GM21423 (cell line): ENCODE results near the gene ADGRD2.

ENCODE experiments used
- ATAC-seq: cut with Tn5 transposase; IDR thresholded peaks from one replicate; pipeline ENCODE4 v1.9.1; 2021; ENCODE audit warnings: mild to moderate bottlenecking, moderate library complexity; ENCODE audit not compliant: unreplicated experiment

Gene ADGRD2

GRCh38 chr9:124477648-124478285, 27.5 kb downstream of the ADGRD2 start:
- no peak for ATAC-seq

DNA sequence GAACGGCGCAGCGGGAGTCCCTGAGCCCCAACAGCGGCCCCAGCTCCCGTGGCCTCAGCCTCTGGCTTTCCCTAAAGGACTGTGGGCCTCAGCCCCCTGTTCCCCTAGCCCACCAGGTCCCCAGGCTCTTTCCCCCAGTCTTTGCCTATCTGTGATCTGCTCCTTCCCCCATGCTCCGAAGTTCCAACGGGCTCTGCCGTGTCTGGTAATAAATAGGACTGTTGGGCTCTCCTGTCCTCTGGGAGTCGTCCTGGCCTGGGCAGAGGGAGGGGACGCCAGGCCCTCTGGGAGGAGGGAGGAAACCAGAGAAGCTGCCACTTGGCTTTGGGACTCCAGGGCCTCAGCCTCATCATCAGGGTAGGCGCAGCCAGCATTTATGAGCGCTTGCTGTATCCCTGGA, 28.1 kb downstream of the ADGRD2 start:
- ATAC-seq, result no peak

DNA sequence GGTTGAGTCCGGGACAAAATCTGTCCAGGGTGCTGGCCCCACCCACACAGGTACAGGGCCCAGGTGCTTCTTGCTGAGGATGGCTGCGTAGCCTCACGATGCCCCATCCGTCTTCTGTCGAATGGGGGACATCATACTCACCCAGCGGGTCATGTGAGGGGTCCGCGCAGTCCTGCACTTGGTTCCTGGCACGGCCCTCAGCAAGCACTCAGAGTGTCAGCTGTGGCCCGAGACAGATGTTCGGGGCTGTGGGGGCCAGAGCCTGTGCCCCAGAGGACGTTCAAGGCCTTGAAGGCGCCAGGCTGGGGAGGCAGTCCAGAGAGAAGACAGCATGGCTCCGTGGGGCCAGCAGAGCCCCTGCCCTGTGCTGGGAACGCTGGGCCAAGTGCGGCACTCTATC, 29.1 kb downstream of the ADGRD2 start:
- no peak for ATAC-seq

- ATAC-seq, result no peak
Measured at GRCh38 chr9:124479947-124480620, 29.8 kb downstream of the ADGRD2 start.

- ATAC-seq, result no peak
Measured at GRCh38 chr9:124480621-124480981, 30.4 kb downstream of the ADGRD2 start.

- ATAC-seq, result no peak
Measured at GRCh38 chr9:124481115-124481514, 30.9 kb downstream of the ADGRD2 start.

DNA sequence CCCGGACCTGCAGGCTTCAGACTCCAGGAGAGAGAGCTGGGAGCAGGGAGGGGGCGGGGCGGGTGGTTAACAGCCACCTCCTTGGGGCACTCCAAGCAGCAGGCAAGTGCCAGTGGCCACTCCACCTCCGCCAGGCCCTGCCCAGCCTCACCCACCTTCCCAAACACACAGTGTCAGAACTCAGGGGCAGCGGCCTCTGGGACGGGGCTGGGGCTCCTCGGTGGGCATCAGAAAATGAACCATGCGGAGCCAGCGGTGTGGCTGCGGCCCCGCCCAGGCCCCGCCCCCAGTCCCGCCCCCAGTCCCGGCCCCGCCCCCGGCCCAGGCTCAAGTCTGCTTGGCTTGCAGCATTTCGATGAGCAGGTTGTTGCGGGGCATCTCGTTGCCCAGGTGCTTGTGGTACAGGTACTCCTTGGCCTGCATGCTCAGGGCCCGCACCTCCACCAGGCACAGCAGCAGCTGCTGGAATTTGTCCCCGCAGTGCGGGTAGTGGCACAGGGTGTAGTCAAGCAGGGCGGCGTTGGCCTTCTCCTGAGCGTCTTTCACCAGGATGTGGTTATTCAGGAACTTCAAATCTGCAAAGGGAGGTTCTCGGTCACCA, 32.3 kb downstream of the ADGRD2 start:
- ATAC-seq, result no peak

GRCh38 chr9:124483481-124483880, 33.2 kb downstream of the ADGRD2 start:
- no peak for ATAC-seq

GRCh38 chr9:124485201-124485600, 35.0 kb downstream of the ADGRD2 start:
- no peak for ATAC-seq

DNA sequence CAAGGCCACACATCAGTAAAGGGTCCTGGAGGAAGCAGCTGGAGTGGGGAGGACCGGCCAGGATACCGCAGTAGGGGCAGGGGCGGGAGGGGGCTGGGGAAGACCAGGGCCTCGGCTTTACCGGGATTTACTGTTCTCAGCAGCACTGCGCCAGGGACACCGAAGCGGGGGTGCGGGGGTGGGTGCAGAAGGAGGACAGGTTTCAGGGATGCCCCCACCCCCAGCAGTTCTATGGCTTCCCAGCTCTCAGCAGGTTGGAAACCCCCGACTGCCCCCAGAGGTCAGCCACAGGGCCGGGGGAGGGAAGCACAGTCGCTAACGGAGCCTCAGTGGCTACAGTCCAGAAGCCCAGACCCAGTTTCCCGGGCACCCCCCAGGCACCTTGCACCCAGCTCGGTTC, 35.7 kb downstream of the ADGRD2 start:
- ATAC-seq, result no peak

- no peak for ATAC-seq
Measured at GRCh38 chr9:124486778-124487259, 36.6 kb downstream of the ADGRD2 start.

DNA sequence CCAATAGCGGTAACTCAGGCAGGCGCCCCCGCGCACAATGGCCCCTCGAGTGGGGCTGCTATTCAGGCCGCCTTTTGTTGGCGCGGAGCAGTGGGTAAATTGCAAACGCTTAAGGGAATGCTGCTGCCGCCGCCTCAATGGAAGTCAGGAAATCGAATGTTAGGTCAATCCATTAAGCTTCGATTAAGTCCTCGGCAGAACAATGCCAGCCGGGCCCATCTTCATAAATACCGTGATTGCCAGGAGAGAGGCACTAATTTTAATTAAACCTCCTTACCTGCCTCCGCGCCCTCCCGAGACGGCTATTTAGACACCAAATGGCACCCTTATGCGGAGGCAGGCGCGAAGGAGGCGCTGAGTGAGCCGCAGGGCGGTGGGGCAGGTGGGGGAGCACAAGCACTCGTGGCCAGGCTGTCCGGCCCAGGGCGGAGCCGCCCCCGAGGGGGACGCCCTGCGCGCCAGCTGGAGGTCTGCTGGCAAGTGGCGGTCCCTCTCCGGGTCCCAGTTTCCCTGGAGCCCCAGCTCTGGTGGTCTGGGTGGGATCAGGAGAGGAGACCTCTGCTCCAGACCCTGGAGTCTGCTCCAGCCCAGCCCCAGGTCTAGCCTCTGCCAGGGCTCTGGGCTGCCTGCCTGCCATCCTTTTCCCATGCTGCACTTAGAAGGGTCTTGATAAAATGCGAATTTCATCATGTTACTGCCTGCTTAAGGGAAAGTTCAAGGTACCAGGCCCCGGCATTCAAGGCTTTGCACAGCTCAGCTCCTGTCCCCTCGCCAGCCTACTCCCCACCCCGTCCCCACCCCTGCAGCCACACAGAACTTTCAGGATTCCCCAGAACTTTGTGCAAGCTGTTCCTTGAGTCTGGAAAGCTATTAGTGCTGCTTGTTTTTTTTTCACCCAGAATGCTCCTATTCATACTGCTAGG, 37.3 kb downstream of the ADGRD2 start:
- ATAC-seq, result no peak

DNA sequence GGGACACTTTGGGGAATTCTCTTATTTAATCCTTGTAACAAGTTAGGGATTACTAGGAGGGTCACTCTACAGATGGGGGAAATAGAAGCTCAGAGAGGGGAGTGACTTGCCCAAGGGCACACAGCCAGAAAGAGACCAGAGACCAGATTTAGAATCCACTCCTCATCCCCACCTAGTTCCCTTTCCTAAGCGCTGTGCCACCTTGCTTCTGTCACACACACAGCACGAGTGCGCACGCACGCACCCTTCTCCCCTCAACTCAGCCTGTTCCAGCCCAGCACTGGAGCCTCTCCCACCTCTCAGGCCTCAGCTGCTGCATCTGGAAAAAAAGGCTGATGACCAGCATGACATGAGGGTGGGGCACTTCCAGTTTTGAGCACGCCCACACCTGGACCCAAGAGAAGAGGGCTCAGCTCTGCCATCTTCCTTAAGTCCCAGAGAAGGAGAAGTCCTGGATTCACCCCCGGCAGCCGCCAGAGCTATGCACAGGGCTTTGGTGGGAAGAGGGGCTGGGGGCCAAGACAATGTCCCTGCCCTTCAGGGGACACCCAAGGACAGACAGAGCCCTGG, 38.5 kb downstream of the ADGRD2 start:
- ATAC-seq, result no peak

DNA sequence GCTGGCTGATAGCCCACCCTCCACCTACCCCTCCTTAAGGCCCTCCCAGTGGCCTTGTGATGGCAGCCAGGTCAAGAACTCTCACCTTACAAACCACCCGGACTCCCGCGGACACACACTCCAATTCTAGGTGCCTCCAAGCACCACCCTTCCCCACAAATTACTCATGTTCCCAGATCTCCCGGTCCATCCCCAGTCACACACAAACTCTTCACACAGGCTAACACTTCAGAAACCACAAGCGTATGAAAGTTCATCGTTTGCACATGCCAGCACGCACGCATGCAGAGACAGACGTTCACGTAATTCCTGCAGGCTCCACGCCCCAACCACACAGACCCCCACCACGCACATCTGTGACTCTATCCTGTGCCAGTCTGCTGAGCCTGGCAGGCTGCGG, 39.0 kb downstream of the ADGRD2 start:
- no peak for ATAC-seq

- ATAC-seq, result no peak
Measured at GRCh38 chr9:124490004-124490403, 39.8 kb downstream of the ADGRD2 start.

- ATAC-seq, result no peak
Measured at GRCh38 chr9:124491049-124491975, 41.1 kb downstream of the ADGRD2 start.

- no peak for ATAC-seq
Measured at GRCh38 chr9:124492818-124493217, 42.6 kb downstream of the ADGRD2 start.

DNA sequence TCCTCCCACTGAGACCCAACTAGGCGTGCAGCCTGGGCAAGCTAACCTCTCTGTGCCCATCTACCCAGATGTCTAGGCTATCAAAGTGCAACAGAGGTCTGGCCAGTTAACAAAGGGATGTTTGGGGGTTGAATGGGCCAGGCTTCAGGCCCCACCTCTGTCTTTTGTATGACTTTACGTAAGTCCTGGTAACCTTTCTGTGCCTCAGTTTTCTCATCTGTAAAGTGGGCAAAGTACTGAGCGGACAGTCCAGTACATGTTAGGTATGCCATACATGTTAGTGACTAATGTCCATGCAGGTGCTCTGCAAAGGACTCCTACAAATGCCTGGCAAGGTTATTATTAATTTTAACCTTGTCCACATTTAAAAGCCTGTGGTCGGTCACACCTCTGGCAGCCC, 43.0 kb downstream of the ADGRD2 start:
- ATAC-seq, result no peak

GRCh38 chr9:124493794-124494479, 43.7 kb downstream of the ADGRD2 start:
- ATAC-seq, result no peak
